OCI-LY3 (cell line): ENCODE measurements around the gene RARG.

Source experiments
- CTCF ChIP-seq: fragments of 200-600, 300-600 bp; sonication (generic); IDR thresholded peaks from 2 replicates; pipeline ENCODE4 v1.5.1; 2014; ENCODE audit warnings: antibody characterized with exemption, low read length, low read depth
- EZH2phosphoT487 ChIP-seq: fragments of 200-600 bp; shearing (Covaris generic); IDR thresholded peaks from 2 replicates; pipeline ENCODE4 v1.6.1; 2018; ENCODE audit warnings: antibody characterized with exemption, mixed run types, low read depth

DNA sequence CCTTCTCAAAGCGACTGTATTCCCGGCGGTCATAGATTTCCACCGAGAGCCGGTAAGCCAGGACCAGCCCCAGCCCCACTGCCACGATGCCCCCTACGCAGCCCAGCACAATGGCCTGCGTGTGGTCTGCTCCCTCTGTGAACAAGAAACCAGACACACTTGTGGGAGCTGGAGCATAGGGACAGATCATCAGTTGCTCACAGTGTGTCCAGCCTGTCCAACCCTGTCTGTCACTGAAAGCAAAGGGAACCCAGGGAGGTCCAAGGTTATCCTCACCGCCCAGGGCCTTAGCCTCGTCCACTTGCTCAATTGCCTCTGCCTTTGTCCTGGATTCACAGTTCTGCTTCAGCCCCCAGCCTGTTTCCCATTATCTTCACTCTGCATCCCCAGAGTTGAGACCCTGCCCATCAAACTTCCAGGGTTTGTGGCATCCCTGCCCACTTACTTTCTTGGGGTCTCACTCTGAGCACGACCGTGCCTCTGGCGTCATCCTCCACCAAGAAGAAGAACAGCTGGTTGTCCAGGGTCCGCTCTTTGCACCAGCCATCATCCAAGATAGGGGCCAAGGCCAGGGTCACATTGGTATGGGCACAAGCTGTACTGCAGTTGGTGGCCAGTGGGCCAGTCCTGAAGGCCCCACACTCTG lies 40.0 kb downstream of the RARG start:
- TF ChIP-seq CTCF = no peak
- TF ChIP-seq EZH2phosphoT487 = no peak
